Peyer's patch (tissue), 4 donors: ENCODE measurements around the gene TSSK2. TPM values are rescaled to one million over a fixed set of nuclear protein-coding genes. Genes with fewer than 3 reads are reported as not detected.

ENCODE experiments used
- DNase-seq, 3 donors: peaks; one replicate each; pipeline ENCODE4 v3.0.0-alpha.2; 2017 to 2019
- H3K27ac ChIP-seq, 4 donors: fragments of 200-600 bp; sonication (generic); one replicate each; pipeline ENCODE4 v1.5.1; 2016 to 2019
- H3K27me3 ChIP-seq, 2 donors: fragments of 200-600 bp; sonication (generic); one replicate each; pipeline ENCODE4 v1.5.1; 2019
- H3K36me3 ChIP-seq, 3 donors: fragments of 200-600 bp; sonication (generic); one replicate each; pipeline ENCODE4 v1.5.1; 2016 to 2019
- H3K4me1 ChIP-seq, 4 donors: fragments of 200-600 bp; sonication (generic); one replicate each; pipeline ENCODE4 v1.5.1; 2016 to 2019
- H3K4me3 ChIP-seq, 4 donors: fragments of 200-600 bp; sonication (generic); 1 replicate in 3 of 4; 2 replicates in 1 of 4; pipeline ENCODE4 v1.5.1; 2016 to 2019; ENCODE audit warnings: mild to moderate bottlenecking in 1 of 4
- H3K9me3 ChIP-seq, 4 donors: fragments of 200-600 bp; sonication (generic); one replicate each; pipeline ENCODE4 v1.5.1; 2016 to 2019; ENCODE audit warnings: mild to moderate bottlenecking in 1 of 4
- CTCF ChIP-seq, 6 experiments: fragments of 450-650 bp in 4 of 6; fragments of 200-600 bp in 2 of 6; sonication (generic) in 1 of 6; IDR thresholded peaks; one replicate each; pipeline ENCODE4 v1.5.1; 2017 to 2019; ENCODE audit warnings: antibody characterized with exemption in 6 of 6, mild to moderate bottlenecking in 3 of 6, moderate library complexity in 1 of 6
- POLR2A ChIP-seq, 2 donors: fragments of 450-650 bp; IDR thresholded peaks; one replicate each; pipeline ENCODE4 v1.5.1; 2017; ENCODE audit warnings: antibody characterized with exemption in 2 of 2, mild to moderate bottlenecking in 2 of 2, moderate library complexity in 2 of 2
- total RNA-seq, 4 donors: library from RNA; depleted of rRNA; stranded (reverse); fragments of >200 nt; gene quantifications; one replicate each; pipeline ENCODE4 v1.1.0, GENCODE V29; 2016

The TSSK2 gene
- total RNA-seq, 4 donors from 2014 or later = 0.85 TPM; not detected in 3

- peak; percentile 32 to 79 (median 67) for DNase-seq
- Histone ChIP-seq H3K9me3 (no peaks in the 10 kb centered on the region), H3K4me1 (peaks cover 5 to 51% (median 31%) of the 10 kb centered on the region in 4 donors), H3K27me3 (no peaks in the 10 kb centered on the region), H3K36me3 (no peaks in the 10 kb centered on the region), H3K4me3 (peak overlapping the region; percentile 78 to 99 (median 82)), H3K27ac (peak overlapping the region; percentile 93 to 97 (median 96))
- TF ChIP-seq CTCF (IDR thresholded peaks at IDR 0.05) (no peak), POLR2A (IDR thresholded peaks at IDR 0.05) (peak in 1 of 2 donors; percentile 8)
Observed at GRCh38 chr22:19121631-19122142, 9.4 kb upstream of the TSSK2 start.

GRCh38 chr22:19122143-19122751 is 8.9 kb upstream of the TSSK2 start, which contains the start of gene DGCR2:
TSS of gene DGCR2 (minus strand) at chr22:19122412. CDS start at chr22:19122206, 206 bp downstream.
- peak within 1 kb of the TSS; percentile 78 to 99 (median 82) for H3K4me3 ChIP-seq
- H3K27ac ChIP-seq = peak within 1 kb of the TSS; percentile 93 to 97 (median 96)
- DNase-seq = peak; percentile 97 to 98 (median 98)
- H3K9me3 ChIP-seq = no peaks in the 10 kb centered on the region
- H3K36me3 ChIP-seq = no peaks in the 10 kb centered on the region
- H3K4me1 ChIP-seq = peaks cover 5 to 45% (median 29%) of the 10 kb centered on the region in 4 donors
- peak; percentile 71 to 82 for TF ChIP-seq POLR2A (IDR thresholded peaks at IDR 0.05)
- no peak for TF ChIP-seq CTCF (IDR thresholded peaks at IDR 0.05)
- no peaks in the 10 kb centered on the region for H3K27me3 ChIP-seq

- DNase-seq = no peak
- TF ChIP-seq CTCF (IDR thresholded peaks at IDR 0.05) = no peak
- no peak for TF ChIP-seq POLR2A (IDR thresholded peaks at IDR 0.05)
- peak overlapping the region; percentile 78 to 99 (median 82) for H3K4me3 ChIP-seq
- H3K27ac ChIP-seq = peak overlapping the region; percentile 93 to 97 (median 96)
- H3K36me3 ChIP-seq = no peaks in the 10 kb centered on the region
- H3K9me3 ChIP-seq = no peaks in the 10 kb centered on the region
- peaks cover 5 to 39% (median 27%) of the 10 kb centered on the region in 4 donors for H3K4me1 ChIP-seq
- H3K27me3 ChIP-seq = no peaks in the 10 kb centered on the region
Observed at GRCh38 chr22:19122752-19123492, 8.2 kb upstream of the TSSK2 start.

- Histone ChIP-seq H3K27ac (no peak overlapping the region), H3K27me3 (no peaks in the 10 kb centered on the region), H3K4me1 (peaks cover 5 to 29% (median 20%) of the 10 kb centered on the region in 4 donors), H3K4me3 (no peak overlapping the region), H3K9me3 (no peaks in the 10 kb centered on the region), H3K36me3 (no peaks in the 10 kb centered on the region)
- TF ChIP-seq POLR2A (IDR thresholded peaks at IDR 0.05) (no peak), CTCF (IDR thresholded peaks at IDR 0.05) (no peak)
- DNase-seq = no peak
Observed at GRCh38 chr22:19123936-19124335, 7.2 kb upstream of the TSSK2 start.

- DNase-seq = no peak
- Histone ChIP-seq H3K36me3 (no peaks in the 10 kb centered on the region), H3K4me3 (no peak overlapping the region), H3K4me1 (peaks cover 5 to 24% (median 19%) of the 10 kb centered on the region in 4 donors), H3K9me3 (no peaks in the 10 kb centered on the region), H3K27ac (no peak overlapping the region), H3K27me3 (no peaks in the 10 kb centered on the region)
- TF ChIP-seq CTCF (IDR thresholded peaks at IDR 0.05) = no peak
- no peak for TF ChIP-seq POLR2A (IDR thresholded peaks at IDR 0.05)
Observed at GRCh38 chr22:19124377-19124776, 6.7 kb upstream of the TSSK2 start.
